ENCODE data around the gene CLASP1.

DNA sequence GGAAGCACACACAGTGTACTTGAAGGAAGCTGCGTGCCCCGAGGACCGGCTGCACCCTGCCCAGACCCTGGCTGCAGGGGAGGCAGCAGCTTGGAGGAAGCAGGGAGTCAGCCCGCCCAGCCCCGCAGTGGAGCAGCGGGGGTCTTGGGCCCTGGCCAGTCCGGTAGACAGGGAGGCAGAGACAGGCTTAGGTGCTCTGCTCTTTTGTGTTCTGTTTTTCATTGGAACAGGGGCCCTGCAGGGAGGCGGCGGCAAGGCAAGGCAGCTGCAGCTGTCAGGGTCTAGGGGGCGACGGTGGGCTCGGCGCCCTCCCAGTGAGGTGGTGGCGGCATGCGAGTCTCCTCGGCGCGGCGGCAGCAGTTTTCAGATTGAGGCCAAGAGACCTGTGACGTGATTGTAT, 311.0 kb downstream of the CLASP1 start:
- TF ChIP-seq, protein P1, sequence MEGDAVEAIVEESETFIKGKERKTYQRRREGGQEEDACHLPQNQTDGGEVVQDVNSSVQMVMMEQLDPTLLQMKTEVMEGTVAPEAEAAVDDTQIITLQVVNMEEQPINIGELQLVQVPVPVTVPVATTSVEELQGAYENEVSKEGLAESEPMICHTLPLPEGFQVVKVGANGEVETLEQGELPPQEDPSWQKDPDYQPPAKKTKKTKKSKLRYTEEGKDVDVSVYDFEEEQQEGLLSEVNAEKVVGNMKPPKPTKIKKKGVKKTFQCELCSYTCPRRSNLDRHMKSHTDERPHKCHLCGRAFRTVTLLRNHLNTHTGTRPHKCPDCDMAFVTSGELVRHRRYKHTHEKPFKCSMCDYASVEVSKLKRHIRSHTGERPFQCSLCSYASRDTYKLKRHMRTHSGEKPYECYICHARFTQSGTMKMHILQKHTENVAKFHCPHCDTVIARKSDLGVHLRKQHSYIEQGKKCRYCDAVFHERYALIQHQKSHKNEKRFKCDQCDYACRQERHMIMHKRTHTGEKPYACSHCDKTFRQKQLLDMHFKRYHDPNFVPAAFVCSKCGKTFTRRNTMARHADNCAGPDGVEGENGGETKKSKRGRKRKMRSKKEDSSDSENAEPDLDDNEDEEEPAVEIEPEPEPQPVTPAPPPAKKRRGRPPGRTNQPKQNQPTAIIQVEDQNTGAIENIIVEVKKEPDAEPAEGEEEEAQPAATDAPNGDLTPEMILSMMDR (IDR thresholded peaks at IDR 0.05), result no peak
- TF ChIP-seq POLR2AphosphoS5 (IDR thresholded peaks at IDR 0.05; ENCODE audit: low read depth, low read length) (no peak), SIN3A (IDR thresholded peaks at IDR 0.05; ENCODE audit: borderline replicate concordance, insufficient read depth, low read depth, low read length) (no peak)
